HPDE6-E6E7 (cell line): Measurements from ENCODE around the gene PMP22.

Source experiments
- DNase-seq: peaks from one replicate; pipeline ENCODE4 v3.0.0; 2011; ENCODE audit warnings: missing footprints; ENCODE audit errors: extremely low spot score

The PMP22 gene

GRCh38 chr17:15274017-15274416, 8.9 kb upstream of the PMP22 start:
- no peak for DNase-seq

- DNase-seq, result no peak
Observed at GRCh38 chr17:15273141-15273793, 8.1 kb upstream of the PMP22 start.

- no peak for DNase-seq
Observed at GRCh38 chr17:15271741-15272140, 6.6 kb upstream of the PMP22 start.

- DNase-seq, result no peak
Observed at GRCh38 chr17:15270628-15271381, 5.7 kb upstream of the PMP22 start.

- DNase-seq, result no peak
Observed at GRCh38 chr17:15269780-15270089, 4.6 kb upstream of the PMP22 start.

GRCh38 chr17:15269087-15269779, 4.1 kb upstream of the PMP22 start:
- DNase-seq, result no peak

- DNase-seq, result no peak
Observed at GRCh38 chr17:15268461-15268860, 3.3 kb upstream of the PMP22 start.

GRCh38 chr17:15267996-15268395, 2.9 kb upstream of the PMP22 start:
- no peak for DNase-seq

GRCh38 chr17:15266325-15267125, 1.4 kb upstream of the PMP22 start:
- DNase-seq, result no peak

GRCh38 chr17:15264542-15264941, 584 bp downstream of the PMP22 start:
- DNase-seq, result no peak

GRCh38 chr17:15263680-15264079, 1.4 kb downstream of the PMP22 start:
- DNase-seq, result no peak

- DNase-seq, result no peak
Observed at GRCh38 chr17:15263206-15263579, 1.9 kb downstream of the PMP22 start.

- no peak for DNase-seq
Observed at GRCh38 chr17:15262291-15263205, 2.6 kb downstream of the PMP22 start.

GRCh38 chr17:15261802-15262290, 3.3 kb downstream of the PMP22 start:
- no peak for DNase-seq

- no peak for DNase-seq
Observed at GRCh38 chr17:15261258-15261801, 3.8 kb downstream of the PMP22 start.

GRCh38 chr17:15260376-15261257, 4.5 kb downstream of the PMP22 start:
- peak; percentile 59 for DNase-seq

GRCh38 chr17:15257796-15258512, 7.2 kb downstream of the PMP22 start:
- no peak for DNase-seq

GRCh38 chr17:15257258-15257788, 7.8 kb downstream of the PMP22 start:
- DNase-seq, result peak; percentile 36

GRCh38 chr17:15256689-15257088, 8.4 kb downstream of the PMP22 start:
- no peak for DNase-seq
